HL-60 (cell line): Measurements from ENCODE around the gene C12orf75.

ENCODE experiments used
- DNase-seq, 2 experiments: peaks; one replicate each; pipeline ENCODE4 v3.0.0-alpha.2; 2010 to 2020; ENCODE audit warnings: low read depth in 1 of 2, low spot score in 1 of 2
- H3K27ac ChIP-seq: fragments of 250-450 bp; sonication (Bioruptor Pico); replicated peaks from 2 replicates; pipeline ENCODE4 v1.5.1; 2020; ENCODE audit warnings: mild to moderate bottlenecking, moderate library complexity
- H3K27me3 ChIP-seq: fragments of 250-450 bp; sonication (Bioruptor Pico); 2 replicates; pipeline ENCODE4 v1.5.1; 2021; ENCODE audit warnings: mild to moderate bottlenecking, moderate library complexity; ENCODE audit not compliant: insufficient read depth, poor library complexity, severe bottlenecking
- H3K4me3 ChIP-seq: replicated peaks from 2 replicates; pipeline ENCODE4 v1.5.1; 2011; ENCODE audit warnings: mild to moderate bottlenecking, control low read depth, low read length; ENCODE audit not compliant: insufficient read depth
- CTCF ChIP-seq: IDR thresholded peaks from one replicate; pipeline ENCODE4 v1.5.1; 2011; ENCODE audit warnings: low read length, control low read depth, inconsistent platforms; ENCODE audit not compliant: insufficient read depth
- GABPA ChIP-seq: IDR thresholded peaks from 2 replicates; pipeline ENCODE4 v1.6.1; 2012; ENCODE audit warnings: low read depth
- POLR2AphosphoS5 ChIP-seq: IDR thresholded peaks from 2 replicates; pipeline ENCODE4 v1.6.1; 2012; ENCODE audit warnings: low read depth
- SPI1 ChIP-seq: IDR thresholded peaks from 2 replicates; pipeline ENCODE4 v1.6.1; 2012; ENCODE audit warnings: low read depth, mild to moderate bottlenecking, borderline replicate concordance
- TF ChIP-seq, protein P1 (sequence below): IDR thresholded peaks from 2 replicates; pipeline ENCODE4 v1.6.1; 2012; ENCODE audit warnings: low read depth; ENCODE audit not compliant: insufficient replicate concordance

Gene C12orf75

GRCh38 chr12:105386431-105386830, 55.9 kb downstream of the C12orf75 start:
- TF ChIP-seq GABPA (no peak), CTCF (no peak), POLR2AphosphoS5 (no peak), SPI1 (no peak)
- TF ChIP-seq, protein P1, sequence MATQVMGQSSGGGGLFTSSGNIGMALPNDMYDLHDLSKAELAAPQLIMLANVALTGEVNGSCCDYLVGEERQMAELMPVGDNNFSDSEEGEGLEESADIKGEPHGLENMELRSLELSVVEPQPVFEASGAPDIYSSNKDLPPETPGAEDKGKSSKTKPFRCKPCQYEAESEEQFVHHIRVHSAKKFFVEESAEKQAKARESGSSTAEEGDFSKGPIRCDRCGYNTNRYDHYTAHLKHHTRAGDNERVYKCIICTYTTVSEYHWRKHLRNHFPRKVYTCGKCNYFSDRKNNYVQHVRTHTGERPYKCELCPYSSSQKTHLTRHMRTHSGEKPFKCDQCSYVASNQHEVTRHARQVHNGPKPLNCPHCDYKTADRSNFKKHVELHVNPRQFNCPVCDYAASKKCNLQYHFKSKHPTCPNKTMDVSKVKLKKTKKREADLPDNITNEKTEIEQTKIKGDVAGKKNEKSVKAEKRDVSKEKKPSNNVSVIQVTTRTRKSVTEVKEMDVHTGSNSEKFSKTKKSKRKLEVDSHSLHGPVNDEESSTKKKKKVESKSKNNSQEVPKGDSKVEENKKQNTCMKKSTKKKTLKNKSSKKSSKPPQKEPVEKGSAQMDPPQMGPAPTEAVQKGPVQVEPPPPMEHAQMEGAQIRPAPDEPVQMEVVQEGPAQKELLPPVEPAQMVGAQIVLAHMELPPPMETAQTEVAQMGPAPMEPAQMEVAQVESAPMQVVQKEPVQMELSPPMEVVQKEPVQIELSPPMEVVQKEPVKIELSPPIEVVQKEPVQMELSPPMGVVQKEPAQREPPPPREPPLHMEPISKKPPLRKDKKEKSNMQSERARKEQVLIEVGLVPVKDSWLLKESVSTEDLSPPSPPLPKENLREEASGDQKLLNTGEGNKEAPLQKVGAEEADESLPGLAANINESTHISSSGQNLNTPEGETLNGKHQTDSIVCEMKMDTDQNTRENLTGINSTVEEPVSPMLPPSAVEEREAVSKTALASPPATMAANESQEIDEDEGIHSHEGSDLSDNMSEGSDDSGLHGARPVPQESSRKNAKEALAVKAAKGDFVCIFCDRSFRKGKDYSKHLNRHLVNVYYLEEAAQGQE: no peak
- DNase-seq: no peak
- H3K27me3 ChIP-seq: peaks cover 2% of the 10 kb centered on the region

GRCh38 chr12:105391231-105391630, 60.7 kb downstream of the C12orf75 start:
- DNase-seq: no peak
- Histone ChIP-seq H3K27ac (no peak overlapping the region), H3K27me3 (peaks cover 10% of the 10 kb centered on the region), H3K4me3 (no peak overlapping the region)
- TF ChIP-seq, protein P1: no peak

More at GRCh38 chr12:105386431-105386830, 55.9 kb downstream of the C12orf75 start:
- H3K4me3 ChIP-seq: no peak overlapping the region
- H3K27ac ChIP-seq: no peak overlapping the region

DNA sequence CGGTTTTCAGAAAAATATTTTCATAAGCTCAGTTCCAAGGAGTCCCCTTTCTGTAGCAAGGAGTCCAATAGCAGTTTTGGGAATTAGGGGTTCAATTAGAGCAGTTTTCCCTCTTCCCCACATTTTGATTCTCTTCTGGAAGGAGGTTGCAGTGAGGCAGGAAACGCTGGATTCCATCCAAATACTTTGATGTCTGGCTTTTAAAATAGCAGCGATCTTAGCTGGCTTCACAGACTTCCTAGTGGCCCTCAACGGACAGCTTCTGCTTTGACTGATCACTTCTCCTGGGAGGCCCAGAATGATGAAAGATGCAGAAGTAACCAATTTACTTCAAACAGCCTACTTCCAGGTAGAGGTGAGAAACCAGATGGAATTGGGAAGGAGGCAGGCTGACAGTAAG, 63.1 kb downstream of the C12orf75 start:
- Histone ChIP-seq H3K27ac (no peak overlapping the region), H3K4me3 (no peak overlapping the region), H3K27me3 (peaks cover 8% of the 10 kb centered on the region)
- DNase-seq: no peak
- TF ChIP-seq POLR2AphosphoS5: no peak
- TF ChIP-seq, protein P1: no peak
- TF ChIP-seq SPI1: no peak
- TF ChIP-seq CTCF: no peak
- TF ChIP-seq GABPA: no peak

GRCh38 chr12:105396024-105396423, 65.5 kb downstream of the C12orf75 start:
- DNase-seq: no peak
- Histone ChIP-seq H3K27ac (no peak overlapping the region), H3K27me3 (peaks cover 8% of the 10 kb centered on the region), H3K4me3 (no peak overlapping the region)
- TF ChIP-seq SPI1 (no peak), GABPA (no peak), POLR2AphosphoS5 (no peak), CTCF (no peak)
- TF ChIP-seq, protein P1: no peak
